SK-N-SH (cell line): ENCODE data around the gene VSIG10L.

Experiments
- GATA2 ChIP-seq: sonication (generic); formaldehyde crosslinking; IDR thresholded peaks from 2 replicates; pipeline ENCODE4 v1.5.0; 2020; ENCODE audit warnings: mild to moderate bottlenecking, missing genetic modification reagents
- POLR2AphosphoS5 ChIP-seq: IDR thresholded peaks from 2 replicates; pipeline ENCODE4 v1.6.1; 2012; ENCODE audit warnings: low read depth, low read length
- TCF12 ChIP-seq: IDR thresholded peaks from 2 replicates; pipeline ENCODE4 v1.4.0; 2012
- TF ChIP-seq, protein P1 (sequence below): fragments of 200-600 bp; sonication (generic); IDR thresholded peaks from 2 replicates; pipeline ENCODE4 v1.6.1; 2017; ENCODE audit warnings: antibody characterized with exemption, mild to moderate bottlenecking, moderate library complexity
- TF ChIP-seq, protein P2 (sequence below): IDR thresholded peaks from 2 replicates; pipeline ENCODE4 v1.4.0; 2012; ENCODE audit warnings: low read depth, borderline replicate concordance
- TF ChIP-seq, protein P3 (sequence below): IDR thresholded peaks from 2 replicates; pipeline ENCODE4 v1.6.1; 2012; ENCODE audit warnings: mild to moderate bottlenecking, low read depth, low read length, moderate library complexity

DNA sequence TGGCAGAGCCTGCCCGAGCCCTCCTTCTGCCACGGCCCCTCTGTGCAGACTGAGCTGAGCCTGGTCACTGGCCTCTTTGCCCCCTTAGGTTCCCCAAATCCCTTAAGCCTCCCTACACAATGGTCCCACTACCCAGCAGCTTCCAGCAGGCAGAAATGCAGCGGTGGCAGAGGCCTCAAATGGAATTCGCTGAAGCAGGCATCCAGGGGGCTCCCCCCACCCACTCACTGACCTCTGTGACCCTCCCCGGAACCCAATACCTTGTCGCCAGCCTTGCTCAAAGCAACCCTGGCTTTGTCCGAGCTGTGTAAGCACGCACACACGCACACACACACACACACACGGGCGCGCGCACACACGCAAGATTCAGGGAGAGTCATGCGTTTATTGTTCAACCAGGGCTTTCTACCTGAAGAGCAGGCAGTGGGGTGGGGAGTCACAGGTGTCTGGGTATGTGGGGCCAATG, 46.0 kb upstream of the VSIG10L start, which contains the start of gene LIM2:
- TF ChIP-seq, protein P1, sequence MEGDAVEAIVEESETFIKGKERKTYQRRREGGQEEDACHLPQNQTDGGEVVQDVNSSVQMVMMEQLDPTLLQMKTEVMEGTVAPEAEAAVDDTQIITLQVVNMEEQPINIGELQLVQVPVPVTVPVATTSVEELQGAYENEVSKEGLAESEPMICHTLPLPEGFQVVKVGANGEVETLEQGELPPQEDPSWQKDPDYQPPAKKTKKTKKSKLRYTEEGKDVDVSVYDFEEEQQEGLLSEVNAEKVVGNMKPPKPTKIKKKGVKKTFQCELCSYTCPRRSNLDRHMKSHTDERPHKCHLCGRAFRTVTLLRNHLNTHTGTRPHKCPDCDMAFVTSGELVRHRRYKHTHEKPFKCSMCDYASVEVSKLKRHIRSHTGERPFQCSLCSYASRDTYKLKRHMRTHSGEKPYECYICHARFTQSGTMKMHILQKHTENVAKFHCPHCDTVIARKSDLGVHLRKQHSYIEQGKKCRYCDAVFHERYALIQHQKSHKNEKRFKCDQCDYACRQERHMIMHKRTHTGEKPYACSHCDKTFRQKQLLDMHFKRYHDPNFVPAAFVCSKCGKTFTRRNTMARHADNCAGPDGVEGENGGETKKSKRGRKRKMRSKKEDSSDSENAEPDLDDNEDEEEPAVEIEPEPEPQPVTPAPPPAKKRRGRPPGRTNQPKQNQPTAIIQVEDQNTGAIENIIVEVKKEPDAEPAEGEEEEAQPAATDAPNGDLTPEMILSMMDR: no peak
- TF ChIP-seq, protein P2, sequence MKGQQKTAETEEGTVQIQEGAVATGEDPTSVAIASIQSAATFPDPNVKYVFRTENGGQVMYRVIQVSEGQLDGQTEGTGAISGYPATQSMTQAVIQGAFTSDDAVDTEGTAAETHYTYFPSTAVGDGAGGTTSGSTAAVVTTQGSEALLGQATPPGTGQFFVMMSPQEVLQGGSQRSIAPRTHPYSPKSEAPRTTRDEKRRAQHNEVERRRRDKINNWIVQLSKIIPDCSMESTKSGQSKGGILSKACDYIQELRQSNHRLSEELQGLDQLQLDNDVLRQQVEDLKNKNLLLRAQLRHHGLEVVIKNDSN: no peak
- TF ChIP-seq GATA2 (CRISPR knock-in tag) (no peak), TCF12 (no peak), POLR2AphosphoS5 (no peak)
- TF ChIP-seq, protein P3, sequence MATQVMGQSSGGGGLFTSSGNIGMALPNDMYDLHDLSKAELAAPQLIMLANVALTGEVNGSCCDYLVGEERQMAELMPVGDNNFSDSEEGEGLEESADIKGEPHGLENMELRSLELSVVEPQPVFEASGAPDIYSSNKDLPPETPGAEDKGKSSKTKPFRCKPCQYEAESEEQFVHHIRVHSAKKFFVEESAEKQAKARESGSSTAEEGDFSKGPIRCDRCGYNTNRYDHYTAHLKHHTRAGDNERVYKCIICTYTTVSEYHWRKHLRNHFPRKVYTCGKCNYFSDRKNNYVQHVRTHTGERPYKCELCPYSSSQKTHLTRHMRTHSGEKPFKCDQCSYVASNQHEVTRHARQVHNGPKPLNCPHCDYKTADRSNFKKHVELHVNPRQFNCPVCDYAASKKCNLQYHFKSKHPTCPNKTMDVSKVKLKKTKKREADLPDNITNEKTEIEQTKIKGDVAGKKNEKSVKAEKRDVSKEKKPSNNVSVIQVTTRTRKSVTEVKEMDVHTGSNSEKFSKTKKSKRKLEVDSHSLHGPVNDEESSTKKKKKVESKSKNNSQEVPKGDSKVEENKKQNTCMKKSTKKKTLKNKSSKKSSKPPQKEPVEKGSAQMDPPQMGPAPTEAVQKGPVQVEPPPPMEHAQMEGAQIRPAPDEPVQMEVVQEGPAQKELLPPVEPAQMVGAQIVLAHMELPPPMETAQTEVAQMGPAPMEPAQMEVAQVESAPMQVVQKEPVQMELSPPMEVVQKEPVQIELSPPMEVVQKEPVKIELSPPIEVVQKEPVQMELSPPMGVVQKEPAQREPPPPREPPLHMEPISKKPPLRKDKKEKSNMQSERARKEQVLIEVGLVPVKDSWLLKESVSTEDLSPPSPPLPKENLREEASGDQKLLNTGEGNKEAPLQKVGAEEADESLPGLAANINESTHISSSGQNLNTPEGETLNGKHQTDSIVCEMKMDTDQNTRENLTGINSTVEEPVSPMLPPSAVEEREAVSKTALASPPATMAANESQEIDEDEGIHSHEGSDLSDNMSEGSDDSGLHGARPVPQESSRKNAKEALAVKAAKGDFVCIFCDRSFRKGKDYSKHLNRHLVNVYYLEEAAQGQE: no peak
